SK-N-SH (cell line): ENCODE measurements around the gene USP32. TPM values are rescaled to one million over a fixed set of nuclear protein-coding genes. Genes with fewer than 3 reads are reported as not detected.
A peak's percentile ranks its signal among the peaks of the same experiment; 100 is the strongest.

ENCODE experiments used
- CTCF ChIA-PET: fragments of 300-600, 350-600 bp; formaldehyde crosslinking; extraction: SDS; loops from one replicate; lab custom pipeline; 2021; lab: Yijun Ruan, JAX
- POLR2A ChIA-PET: fragments of 350-600 bp; sonication (Branson Sonifier 250); formaldehyde crosslinking; extraction: SDS; loops from one replicate; lab custom pipeline; 2020; ENCODE audit warnings: antibody characterized with exemption, inconsistent platforms; lab: Yijun Ruan, JAX
- DNase-seq: peaks from one replicate; pipeline ENCODE4 v3.0.0; 2012
- H2AFZ ChIP-seq: fragments of 200-600 bp; sonication (generic); 2 replicates; pipeline ENCODE4 v1.8.1; 2016; ENCODE audit warnings: antibody characterized with exemption, mild to moderate bottlenecking, low read depth
- H3F3A ChIP-seq: fragments of 200-600 bp; sonication (generic); replicated peaks from 2 replicates; pipeline ENCODE3; 2016; ENCODE audit warnings: antibody characterized with exemption, mild to moderate bottlenecking; ENCODE audit not compliant: insufficient read depth
- H3K27ac ChIP-seq, 2 experiments: fragments of 200-500 bp in 1 of 2; fragments of 200-600 bp in 1 of 2; sonication (Bioruptor generic) in 1 of 2; sonication (generic), shearing (Covaris generic) in 1 of 2; 2 replicates each; pipeline versions ENCODE4 v1.5.1 to v1.6.1; 2014 to 2016; ENCODE audit warnings: low read depth in 2 of 2, inconsistent platforms in 1 of 2, low read length in 1 of 2, mild to moderate bottlenecking in 1 of 2, mixed read lengths in 1 of 2
- H3K27me3 ChIP-seq: fragments of 200-600 bp; sonication (generic), shearing (Covaris generic); 2 replicates; pipeline ENCODE4 v1.6.1; 2016; ENCODE audit warnings: mixed run types; ENCODE audit not compliant: insufficient read depth
- H3K36me3 ChIP-seq, 2 experiments: fragments of 200-500 bp in 1 of 2; fragments of 200-600 bp in 1 of 2; sonication (Bioruptor generic) in 1 of 2; sonication (generic) in 1 of 2; replicated peaks in 1 of 2; 2 replicates each; pipeline versions ENCODE3 to v1.5.1; 2014 to 2016; ENCODE audit warnings: low read length in 1 of 2, mild to moderate bottlenecking in 1 of 2; ENCODE audit not compliant: insufficient read depth in 2 of 2, control insufficient read depth in 1 of 2
- H3K4me1 ChIP-seq, 2 experiments: fragments of 200-500 bp in 1 of 2; fragments of 200-600 bp in 1 of 2; sonication (Bioruptor generic) in 1 of 2; sonication (generic), shearing (Covaris generic) in 1 of 2; 2 replicates each; pipeline versions ENCODE4 v1.5.1 to v1.6.1; 2014 to 2016; ENCODE audit warnings: low read depth in 1 of 2, low read length in 1 of 2, mixed run types in 1 of 2; ENCODE audit not compliant: insufficient read depth in 2 of 2, control insufficient read depth in 1 of 2
- H3K4me2 ChIP-seq: fragments of 200-600 bp; sonication (generic), shearing (Covaris generic); 2 replicates; pipeline ENCODE4 v1.6.1; 2017; ENCODE audit warnings: mixed run types
- H3K4me3 ChIP-seq, 2 experiments: fragments of 200-500 bp in 1 of 2; fragments of 200-600 bp in 1 of 2; sonication (Bioruptor generic) in 1 of 2; sonication (generic), shearing (Covaris generic) in 1 of 2; 2 replicates each; pipeline versions ENCODE4 v1.5.1 to v1.8.1; 2014 to 2016; ENCODE audit warnings: low read depth in 2 of 2, inconsistent platforms in 1 of 2, low read length in 1 of 2, mild to moderate bottlenecking in 1 of 2, mixed read lengths in 1 of 2, moderate library complexity in 1 of 2
- H3K79me2 ChIP-seq: fragments of 200-600 bp; sonication (generic); 2 replicates; pipeline ENCODE4 v1.8.1; 2017; ENCODE audit warnings: mild to moderate bottlenecking; ENCODE audit not compliant: insufficient read depth
- H3K9ac ChIP-seq: fragments of 200-600 bp; sonication (generic); 2 replicates; pipeline ENCODE4 v1.6.1; 2017; ENCODE audit warnings: mixed run types
- H3K9me2 ChIP-seq: fragments of 200-600 bp; sonication (generic); 2 replicates; pipeline ENCODE4 v1.6.1; 2017; ENCODE audit warnings: mixed run types
- H3K9me3 ChIP-seq: fragments of 200-600 bp; sonication (generic); 2 replicates; pipeline ENCODE4 v1.6.1; 2017; ENCODE audit warnings: mixed run types, mild to moderate bottlenecking, moderate library complexity
- H4K20me1 ChIP-seq: fragments of 200-600 bp; sonication (generic); 2 replicates; pipeline ENCODE4 v1.6.1; 2017; ENCODE audit warnings: mild to moderate bottlenecking, mixed run types; ENCODE audit not compliant: insufficient read depth
- ELF1 ChIP-seq: IDR thresholded peaks from 2 replicates; pipeline ENCODE4 v1.4.0; 2012
- EZH2phosphoT487 ChIP-seq: fragments of 200-600 bp; sonication (generic); IDR thresholded peaks from 2 replicates; pipeline ENCODE4 v1.6.1; 2017; ENCODE audit warnings: low read depth, mixed run types, mild to moderate bottlenecking, antibody characterized with exemption, moderate library complexity, borderline replicate concordance
- FOXM1 ChIP-seq: IDR thresholded peaks from 2 replicates; pipeline ENCODE4 v1.4.0; 2012; ENCODE audit warnings: low read depth, mild to moderate bottlenecking
- GABPA ChIP-seq: IDR thresholded peaks from 2 replicates; pipeline ENCODE4 v1.4.0; 2012; ENCODE audit warnings: low read depth, mild to moderate bottlenecking
- MEF2A ChIP-seq: IDR thresholded peaks from 2 replicates; pipeline ENCODE4 v1.4.0; 2012; ENCODE audit warnings: low read depth, borderline replicate concordance
- NFIC ChIP-seq: IDR thresholded peaks from 2 replicates; pipeline ENCODE4 v1.4.0; 2012; ENCODE audit warnings: borderline replicate concordance
- POLR2AphosphoS5 ChIP-seq: IDR thresholded peaks from 2 replicates; pipeline ENCODE4 v1.6.1; 2012; ENCODE audit warnings: low read depth, low read length
- RXRA ChIP-seq: IDR thresholded peaks from 2 replicates; pipeline ENCODE4 v1.4.0; 2012; ENCODE audit warnings: low read depth, mild to moderate bottlenecking, borderline replicate concordance
- SIN3A ChIP-seq: IDR thresholded peaks from 2 replicates; pipeline ENCODE4 v1.6.1; 2012; ENCODE audit warnings: low read depth, mild to moderate bottlenecking, low read length, moderate library complexity, borderline replicate concordance
- YY1 ChIP-seq: IDR thresholded peaks from 2 replicates; pipeline ENCODE4 v1.4.0; 2012; ENCODE audit warnings: low read depth, mild to moderate bottlenecking
- WGBS: methylation state at CpG from one replicate; pipeline ENCODE4 v1.1.6; 2017; ENCODE audit warnings: low lambda C conversion rate; 5-methylcytosine and 5-hydroxymethylcytosine counted together
- polyA plus RNA-seq, 3 experiments: library from polyadenylated mRNA; depleted of rRNA; stranded (reverse); fragments of >200 nt; gene quantifications; 2 replicates each; pipeline ENCODE4 v1.2.3, GENCODE V29; 2012
- TF ChIP-seq, protein P1 (sequence below): fragments of 200-600 bp; sonication (generic); IDR thresholded peaks from 2 replicates; pipeline ENCODE4 v1.6.1; 2017; ENCODE audit warnings: antibody characterized with exemption, mild to moderate bottlenecking, moderate library complexity
- TF ChIP-seq, protein P2 (sequence below): IDR thresholded peaks from 2 replicates; pipeline ENCODE4; 2012
- TF ChIP-seq, protein P3 (sequence below): IDR thresholded peaks from 2 replicates; pipeline ENCODE4 v1.6.1; 2012; ENCODE audit warnings: mild to moderate bottlenecking, low read depth, low read length, moderate library complexity

Gene USP32
- polyA plus RNA-seq, 1 of the 3 experiments (the other 2 are of a cell fraction), result 25.6 TPM

DNA sequence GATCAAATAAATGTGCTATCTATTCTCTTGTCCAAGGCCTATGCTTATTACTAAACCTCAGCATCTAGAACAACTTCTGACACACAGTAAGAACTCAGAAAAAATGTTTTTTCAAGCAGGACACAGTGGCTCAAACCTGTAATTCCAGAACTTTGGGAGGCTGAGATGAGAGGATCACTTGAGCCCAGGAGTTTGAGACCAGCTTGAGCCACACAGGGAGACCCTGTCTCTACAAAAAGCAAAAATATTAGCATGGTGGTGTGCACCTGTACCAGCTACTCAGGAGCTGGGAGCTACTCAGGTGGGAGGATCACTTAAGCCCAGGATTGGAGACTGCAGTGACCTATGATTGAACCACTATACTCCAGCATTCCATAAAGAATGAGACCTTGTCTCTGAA is 32.5 kb downstream of the USP32 start:
- H3K4me1 ChIP-seq, result peaks cover 0 to 8% of the 10 kb centered on the region in 2 experiments; a peak in 1 of 4 replicates
- H3K36me3 ChIP-seq, result no peaks in the 10 kb centered on the region
- POLR2A ChIA-PET, result no interaction called here
- TF ChIP-seq, protein P1, sequence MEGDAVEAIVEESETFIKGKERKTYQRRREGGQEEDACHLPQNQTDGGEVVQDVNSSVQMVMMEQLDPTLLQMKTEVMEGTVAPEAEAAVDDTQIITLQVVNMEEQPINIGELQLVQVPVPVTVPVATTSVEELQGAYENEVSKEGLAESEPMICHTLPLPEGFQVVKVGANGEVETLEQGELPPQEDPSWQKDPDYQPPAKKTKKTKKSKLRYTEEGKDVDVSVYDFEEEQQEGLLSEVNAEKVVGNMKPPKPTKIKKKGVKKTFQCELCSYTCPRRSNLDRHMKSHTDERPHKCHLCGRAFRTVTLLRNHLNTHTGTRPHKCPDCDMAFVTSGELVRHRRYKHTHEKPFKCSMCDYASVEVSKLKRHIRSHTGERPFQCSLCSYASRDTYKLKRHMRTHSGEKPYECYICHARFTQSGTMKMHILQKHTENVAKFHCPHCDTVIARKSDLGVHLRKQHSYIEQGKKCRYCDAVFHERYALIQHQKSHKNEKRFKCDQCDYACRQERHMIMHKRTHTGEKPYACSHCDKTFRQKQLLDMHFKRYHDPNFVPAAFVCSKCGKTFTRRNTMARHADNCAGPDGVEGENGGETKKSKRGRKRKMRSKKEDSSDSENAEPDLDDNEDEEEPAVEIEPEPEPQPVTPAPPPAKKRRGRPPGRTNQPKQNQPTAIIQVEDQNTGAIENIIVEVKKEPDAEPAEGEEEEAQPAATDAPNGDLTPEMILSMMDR, result no peak
- TF ChIP-seq NFIC, result no peak
- TF ChIP-seq FOXM1, result no peak
- no peak for TF ChIP-seq RXRA
- TF ChIP-seq GABPA, result no peak
- no peaks in the 10 kb centered on the region for H3K27me3 ChIP-seq
- no peak for DNase-seq
- H3K79me2 ChIP-seq, result peaks cover 93% of the 10 kb centered on the region
- H3K4me2 ChIP-seq, result no peak overlapping the region
- no peaks in the 10 kb centered on the region for H3K9me2 ChIP-seq
- no peak overlapping the region for H2AFZ ChIP-seq
- peaks cover 48% of the 10 kb centered on the region for H4K20me1 ChIP-seq
- peaks cover 11% of the 10 kb centered on the region for H3F3A ChIP-seq
- CTCF ChIA-PET, result interaction anchor here (1.2 kb wide), 1 partner anchor 20 kb away, joined by 3 read pairs; no protein-coding TSS in a partner anchor
- H3K9ac ChIP-seq, result no peak overlapping the region
- H3K4me3 ChIP-seq, result no peak overlapping the region
- H3K27ac ChIP-seq, result peak overlapping the region in 1 of 2 experiments; percentile 10; a peak in 1 of 4 replicates
- H3K9me3 ChIP-seq, result no peaks in the 10 kb centered on the region

DNA sequence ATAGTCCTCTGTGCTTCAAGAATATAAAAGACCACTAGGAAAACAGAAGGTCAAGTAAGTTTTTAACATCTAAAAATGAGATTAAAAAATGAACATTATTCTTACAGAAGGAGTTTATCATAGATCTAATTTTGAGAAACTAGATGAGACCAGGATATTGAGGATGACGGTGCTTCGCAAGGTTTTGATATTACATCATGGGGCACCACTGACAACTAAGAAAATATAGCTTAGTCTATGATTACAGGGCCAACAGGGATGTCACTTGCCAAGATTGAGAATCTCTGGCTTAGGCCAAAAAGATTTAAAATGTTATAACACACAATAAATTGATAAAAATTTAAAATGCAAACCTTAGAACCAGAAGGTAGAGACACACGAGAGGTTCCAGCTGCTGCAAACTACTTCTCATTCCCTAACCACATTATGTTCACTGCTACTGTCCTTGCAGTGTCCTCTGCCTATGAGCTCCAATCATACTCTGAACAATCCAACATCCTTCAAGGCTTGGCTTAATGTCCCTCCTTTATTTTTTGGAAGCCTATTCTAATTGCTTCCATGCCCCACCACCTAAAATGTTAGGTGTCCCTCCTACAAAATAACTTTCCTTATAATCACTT is 33.2 kb downstream of the USP32 start:
- no peak for DNase-seq
- ChIA-PET POLR2A (no interaction called here), CTCF (interaction anchor here (0.6 to 2.3 kb wide), 4 partner anchors 9 to 34 kb away, joined by 3 to 6 read pairs (median 3); no protein-coding TSS in a partner anchor)
- Histone ChIP-seq H3K4me1 (peaks cover 0 to 15% of the 10 kb centered on the region in 2 experiments; a peak in 1 of 4 replicates), H2AFZ (no peak overlapping the region), H3K27me3 (no peaks in the 10 kb centered on the region), H3F3A (peaks cover 18% of the 10 kb centered on the region), H3K9me2 (no peaks in the 10 kb centered on the region), H3K27ac (peak overlapping the region in 1 of 2 experiments; percentile 10; a peak in 1 of 4 replicates), H3K9me3 (no peaks in the 10 kb centered on the region), H3K4me3 (no peak overlapping the region), H3K36me3 (no peaks in the 10 kb centered on the region), H3K9ac (no peak overlapping the region), H3K79me2 (peaks cover 93% of the 10 kb centered on the region), H3K4me2 (no peak overlapping the region), H4K20me1 (peaks cover 53% of the 10 kb centered on the region)
- WGBS, result 86% methylated on average over 3 of the region's 3 CpGs
- TF ChIP-seq MEF2A, result no peak
- TF ChIP-seq SIN3A, result no peak
- no peak for TF ChIP-seq POLR2AphosphoS5
- TF ChIP-seq, protein P2, sequence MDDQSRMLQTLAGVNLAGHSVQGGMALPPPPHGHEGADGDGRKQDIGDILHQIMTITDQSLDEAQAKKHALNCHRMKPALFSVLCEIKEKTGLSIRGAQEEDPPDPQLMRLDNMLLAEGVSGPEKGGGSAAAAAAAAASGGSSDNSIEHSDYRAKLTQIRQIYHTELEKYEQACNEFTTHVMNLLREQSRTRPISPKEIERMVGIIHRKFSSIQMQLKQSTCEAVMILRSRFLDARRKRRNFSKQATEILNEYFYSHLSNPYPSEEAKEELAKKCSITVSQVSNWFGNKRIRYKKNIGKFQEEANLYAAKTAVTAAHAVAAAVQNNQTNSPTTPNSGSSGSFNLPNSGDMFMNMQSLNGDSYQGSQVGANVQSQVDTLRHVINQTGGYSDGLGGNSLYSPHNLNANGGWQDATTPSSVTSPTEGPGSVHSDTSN, result no peak
- no peak for TF ChIP-seq YY1
- no peak for TF ChIP-seq GABPA
- TF ChIP-seq RXRA, result no peak
- TF ChIP-seq EZH2phosphoT487, result no peak
- TF ChIP-seq ELF1, result no peak
- TF ChIP-seq, protein P3, sequence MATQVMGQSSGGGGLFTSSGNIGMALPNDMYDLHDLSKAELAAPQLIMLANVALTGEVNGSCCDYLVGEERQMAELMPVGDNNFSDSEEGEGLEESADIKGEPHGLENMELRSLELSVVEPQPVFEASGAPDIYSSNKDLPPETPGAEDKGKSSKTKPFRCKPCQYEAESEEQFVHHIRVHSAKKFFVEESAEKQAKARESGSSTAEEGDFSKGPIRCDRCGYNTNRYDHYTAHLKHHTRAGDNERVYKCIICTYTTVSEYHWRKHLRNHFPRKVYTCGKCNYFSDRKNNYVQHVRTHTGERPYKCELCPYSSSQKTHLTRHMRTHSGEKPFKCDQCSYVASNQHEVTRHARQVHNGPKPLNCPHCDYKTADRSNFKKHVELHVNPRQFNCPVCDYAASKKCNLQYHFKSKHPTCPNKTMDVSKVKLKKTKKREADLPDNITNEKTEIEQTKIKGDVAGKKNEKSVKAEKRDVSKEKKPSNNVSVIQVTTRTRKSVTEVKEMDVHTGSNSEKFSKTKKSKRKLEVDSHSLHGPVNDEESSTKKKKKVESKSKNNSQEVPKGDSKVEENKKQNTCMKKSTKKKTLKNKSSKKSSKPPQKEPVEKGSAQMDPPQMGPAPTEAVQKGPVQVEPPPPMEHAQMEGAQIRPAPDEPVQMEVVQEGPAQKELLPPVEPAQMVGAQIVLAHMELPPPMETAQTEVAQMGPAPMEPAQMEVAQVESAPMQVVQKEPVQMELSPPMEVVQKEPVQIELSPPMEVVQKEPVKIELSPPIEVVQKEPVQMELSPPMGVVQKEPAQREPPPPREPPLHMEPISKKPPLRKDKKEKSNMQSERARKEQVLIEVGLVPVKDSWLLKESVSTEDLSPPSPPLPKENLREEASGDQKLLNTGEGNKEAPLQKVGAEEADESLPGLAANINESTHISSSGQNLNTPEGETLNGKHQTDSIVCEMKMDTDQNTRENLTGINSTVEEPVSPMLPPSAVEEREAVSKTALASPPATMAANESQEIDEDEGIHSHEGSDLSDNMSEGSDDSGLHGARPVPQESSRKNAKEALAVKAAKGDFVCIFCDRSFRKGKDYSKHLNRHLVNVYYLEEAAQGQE, result no peak
- TF ChIP-seq, protein P1, result no peak
- no peak for TF ChIP-seq NFIC
